Adrenal gland (tissue), 12 donors: ENCODE results near the gene CIBAR2. TPM values are rescaled to one million over a fixed set of nuclear protein-coding genes. Genes with fewer than 3 reads are reported as not detected.
"Not testable (repeated sequence)": the region's sequence is repeated elsewhere in the genome, so short reads cannot be mapped to it uniquely, and the experiment has no call there.

Source experiments
- DNase-seq, 7 donors: peaks; one replicate each; pipeline ENCODE4 v3.0.0-alpha.2; 2019 to 2020
- H3K27ac ChIP-seq, 5 donors: fragments of 200-600 bp; sonication (generic) in 4 of 5; 1 replicate in 3 of 5; 2 replicates in 2 of 5; pipeline versions ENCODE4 v1.5.1 to v1.8.0; 2016 to 2020; ENCODE audit warnings: mild to moderate bottlenecking in 1 of 5
- H3K27me3 ChIP-seq: fragments of 200-600 bp; 2 replicates; pipeline ENCODE4 v1.8.0; 2021
- H3K36me3 ChIP-seq, 2 donors: fragments of 200-600 bp; replicated peaks in 1 of 2; 1 replicate in 1 of 2; 2 replicates in 1 of 2; pipeline versions ENCODE4 v1.5.1 to v1.8.0; 2018 to 2022
- H3K4me1 ChIP-seq, 2 donors: fragments of 200-600 bp; replicated peaks in 1 of 2; 1 replicate in 1 of 2; 2 replicates in 1 of 2; pipeline versions ENCODE4 v1.5.1 to v1.8.0; 2018 to 2021
- H3K4me3 ChIP-seq, 4 donors: fragments of 200-600 bp; sonication (generic) in 3 of 4; one replicate each; pipeline ENCODE4 v1.5.1; 2016 to 2018
- H3K9me3 ChIP-seq, 3 donors: fragments of 200-600 bp; sonication (generic) in 1 of 3; replicated peaks in 1 of 3; 1 replicate in 2 of 3; 2 replicates in 1 of 3; pipeline versions ENCODE4 v1.5.1 to v1.8.0; 2016 to 2021
- POLR2A ChIP-seq, 2 donors: fragments of 450-650 bp; IDR thresholded peaks; one replicate each; pipeline ENCODE4 v1.6.1; 2017; ENCODE audit warnings: antibody characterized with exemption in 2 of 2, mild to moderate bottlenecking in 2 of 2, moderate library complexity in 1 of 2
- WGBS, 4 donors: extraction: QIAGEN DNeasy Blood & Tissue Kit in 2 of 4; methylation state at CpG; one replicate each; pipeline versions ENCODE4 v1.1.5 to v1.1.7; 2013 to 2017; 5-methylcytosine and 5-hydroxymethylcytosine counted together
- intact Hi-C, 2 donors: fragments of 100-400 bp; cut with DNase I; formaldehyde crosslinking; loops; one replicate each; pipeline versions ENCODE4 v1.14.1 to v1.15.0; 2022 to 2023
- polyA plus RNA-seq, 3 donors: library from polyadenylated mRNA; stranded (reverse); fragments of 200-250 nt in 2 of 3; fragments of 350-450 nt in 1 of 3; fragmentation: Illumina TruSeq in 1 of 3; extraction: RNeasy Lipid Tissue Mini Kit (QIAGEN cat#74804) in 1 of 3; gene quantifications; one replicate each; pipeline ENCODE4 v1.2.3, GENCODE V29; 2013 to 2014
- total RNA-seq, 9 donors: library from RNA; depleted of rRNA in 4 of 9; stranded (reverse); fragments of >200 nt in 4 of 9; fragments of 120-200 nt in 1 of 9; fragmentation: NEBNext Ultra II Directional in 1 of 9; extraction: Animal tissue kit (Norgen Biotek cat#: 25700) in 1 of 9; gene quantifications; one replicate each; pipeline versions ENCODE4 v1.1.0 to v1.2.4, GENCODE V29; 2013 to 2023
- TF ChIP-seq, protein P1 (sequence below), 6 experiments: fragments of 450-650 bp in 4 of 6; fragments of 200-600 bp in 2 of 6; sonication (generic) in 1 of 6; IDR thresholded peaks; 1 replicate in 5 of 6; 2 replicates in 1 of 6; pipeline versions ENCODE4 v1.5.1 to v1.8.0; 2016 to 2021; ENCODE audit warnings: antibody characterized with exemption in 6 of 6, mild to moderate bottlenecking in 2 of 6, moderate library complexity in 1 of 6
- donor health status: healthy with polysubstance abuse.
- donor health status: Bipolar disorder and iron deficiency.
- donor health status: DM: yes; HTN: yes; CAD: no.
- donor health status: DM: no; HTN: no; CAD: no.
- donor health status: DM: no; HTN: no; CAD: no.
- donor health status: DM: yes; HTN: yes; CAD: no.

Gene CIBAR2
- total and polyA plus RNA-seq, 12 donors, result 0.17 to 2.6 (median 0.73) TPM; not detected in 4

DNA sequence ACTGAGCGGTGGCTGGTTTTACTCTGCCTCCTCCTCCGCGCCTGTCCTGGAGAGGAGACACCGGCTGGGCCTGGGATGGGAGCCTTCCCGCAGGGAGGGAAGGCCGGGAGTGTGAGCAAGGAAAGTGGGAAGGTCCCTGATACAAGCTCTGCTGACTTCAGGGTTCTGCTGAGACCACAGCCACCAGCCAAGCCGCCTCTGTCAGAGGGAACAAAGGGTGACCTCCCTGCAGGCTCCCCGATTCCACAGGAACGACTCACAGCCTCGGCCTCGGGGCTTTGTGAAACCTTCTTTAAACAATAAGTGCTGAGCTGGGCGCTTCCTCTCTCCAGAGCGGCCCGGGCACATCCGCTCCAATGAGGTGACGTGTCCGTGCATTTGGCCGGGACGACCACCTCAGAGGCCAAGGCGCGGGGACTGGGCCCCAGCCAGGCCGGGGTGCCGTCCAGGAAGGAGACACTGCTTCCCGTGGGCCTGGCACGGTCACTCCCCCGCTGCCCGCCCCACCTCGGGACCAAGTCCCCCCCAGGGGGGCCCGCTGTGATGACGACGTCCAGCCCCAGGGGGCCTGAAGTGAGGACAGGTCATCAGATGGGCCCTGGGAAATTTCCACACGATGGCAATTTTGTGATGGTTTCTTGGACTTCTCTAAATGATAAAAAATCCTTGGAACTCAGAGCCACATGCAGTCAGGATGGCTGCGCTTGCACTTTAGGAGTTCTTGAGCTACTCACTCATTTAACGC is 11.8 kb upstream of the CIBAR2 start:
- intact Hi-C loops, result no loop called here
- Histone ChIP-seq H3K4me1 (peaks cover 13 to 19% of the 10 kb centered on the region in 2 donors), H3K4me3 (no peak overlapping the region), H3K27ac (peak overlapping the region in 3 of 5 donors; percentile 7 to 85 (median 64)), H3K27me3 (no peaks in the 10 kb centered on the region), H3K9me3 (no peaks in the 10 kb centered on the region), H3K36me3 (no peaks in the 10 kb centered on the region)
- TF ChIP-seq, protein P1, sequence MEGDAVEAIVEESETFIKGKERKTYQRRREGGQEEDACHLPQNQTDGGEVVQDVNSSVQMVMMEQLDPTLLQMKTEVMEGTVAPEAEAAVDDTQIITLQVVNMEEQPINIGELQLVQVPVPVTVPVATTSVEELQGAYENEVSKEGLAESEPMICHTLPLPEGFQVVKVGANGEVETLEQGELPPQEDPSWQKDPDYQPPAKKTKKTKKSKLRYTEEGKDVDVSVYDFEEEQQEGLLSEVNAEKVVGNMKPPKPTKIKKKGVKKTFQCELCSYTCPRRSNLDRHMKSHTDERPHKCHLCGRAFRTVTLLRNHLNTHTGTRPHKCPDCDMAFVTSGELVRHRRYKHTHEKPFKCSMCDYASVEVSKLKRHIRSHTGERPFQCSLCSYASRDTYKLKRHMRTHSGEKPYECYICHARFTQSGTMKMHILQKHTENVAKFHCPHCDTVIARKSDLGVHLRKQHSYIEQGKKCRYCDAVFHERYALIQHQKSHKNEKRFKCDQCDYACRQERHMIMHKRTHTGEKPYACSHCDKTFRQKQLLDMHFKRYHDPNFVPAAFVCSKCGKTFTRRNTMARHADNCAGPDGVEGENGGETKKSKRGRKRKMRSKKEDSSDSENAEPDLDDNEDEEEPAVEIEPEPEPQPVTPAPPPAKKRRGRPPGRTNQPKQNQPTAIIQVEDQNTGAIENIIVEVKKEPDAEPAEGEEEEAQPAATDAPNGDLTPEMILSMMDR (IDR thresholded peaks at IDR 0.05), result no peak
- no peak for TF ChIP-seq POLR2A (IDR thresholded peaks at IDR 0.05)
- DNase-seq, result peak in 5 of 7 donors; percentile 30 to 84 (median 58)
- WGBS, 4 donors, result 70 to 83% (median 71%) methylated on average over 10 to 34 of the region's 34 CpGs

- H3K9me3 ChIP-seq, DNase-seq, H3K4me3 ChIP-seq, H3K27me3 ChIP-seq, intact Hi-C loops, H3K36me3 ChIP-seq: not testable (repeated sequence)
- peaks cover 13 to 19% of the 10 kb centered on the region in 2 donors for H3K4me1 ChIP-seq
- H3K27ac ChIP-seq, result peak overlapping the region in 3 of 5 donors; percentile 24 to 85 (median 64)
- WGBS, 4 donors, result 86 to 96% (median 89%) methylated on average over 3 to 6 of the region's 6 CpGs
These were observed 11.2 kb upstream of the CIBAR2 start for GRCh38 chr16:85123441-85123840.

GRCh38 chr16:85120006-85120340 is 7.7 kb upstream of the CIBAR2 start:
- TF ChIP-seq, protein P1 (IDR thresholded peaks at IDR 0.05), result no peak
- TF ChIP-seq POLR2A (IDR thresholded peaks at IDR 0.05), result no peak
- WGBS, 4 donors, result 88 to 95% (median 94%) methylated on average over 4 of the region's 4 CpGs
- DNase-seq, result no peak
- no peaks in the 10 kb centered on the region for H3K4me1 ChIP-seq
- H3K36me3 ChIP-seq, result no peaks in the 10 kb centered on the region
- intact Hi-C loops, result no loop called here
- H3K27me3 ChIP-seq, result no peaks in the 10 kb centered on the region
- H3K4me3 ChIP-seq, result no peak overlapping the region
- H3K27ac ChIP-seq, result no peak overlapping the region
- no peaks in the 10 kb centered on the region for H3K9me3 ChIP-seq

DNA sequence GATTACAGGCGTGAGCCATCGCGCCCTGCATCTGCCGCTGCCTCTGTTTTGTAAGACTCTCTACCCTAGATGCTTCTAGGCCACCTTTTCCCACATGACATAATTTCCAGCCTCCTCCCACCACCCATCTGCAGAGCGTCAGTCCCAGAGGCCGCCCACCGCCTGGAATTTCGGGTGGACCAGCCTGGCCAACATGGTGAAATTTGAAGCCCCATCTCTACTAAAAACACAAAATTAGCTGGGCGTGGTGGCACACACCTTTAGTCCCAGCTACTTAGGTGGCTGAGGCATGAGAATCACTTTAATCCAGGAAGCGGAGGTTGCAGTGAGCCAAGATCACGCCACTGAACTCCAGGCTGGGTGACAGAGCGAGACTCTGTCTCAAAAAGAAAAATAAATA is 5.1 kb upstream of the CIBAR2 start:
- intact Hi-C loops, result loop anchor here (5.0 to 10.0 kb wide), 2 partner anchors 115 to 137 kb away; no protein-coding TSS in a partner anchor
- no peak overlapping the region for H3K4me3 ChIP-seq
- TF ChIP-seq, protein P1 (IDR thresholded peaks at IDR 0.05), result no peak
- no peaks in the 10 kb centered on the region for H3K4me1 ChIP-seq
- DNase-seq, result no peak
- H3K36me3 ChIP-seq, result no peaks in the 10 kb centered on the region
- WGBS, 4 donors, result 84 to 95% (median 90%) methylated on average over 9 to 12 of the region's 12 CpGs
- no peak overlapping the region for H3K27ac ChIP-seq
- H3K9me3 ChIP-seq, result no peaks in the 10 kb centered on the region
- no peaks in the 10 kb centered on the region for H3K27me3 ChIP-seq
